ENCODE data around the gene CDKAL1.
A peak's percentile ranks its signal among the peaks of the same experiment; 100 is the strongest.
"Not testable (repeated sequence)": the region's sequence is repeated elsewhere in the genome, so short reads cannot be mapped to it uniquely, and the experiment has no call there.

Gene CDKAL1

GRCh38 chr6:21193790-21194475 is 659.7 kb downstream of the CDKAL1 start:
- DNase-seq: no peak

- not testable (repeated sequence) for DNase-seq
Measured at GRCh38 chr6:21195301-21195700, 661.0 kb downstream of the CDKAL1 start.

- no peak for DNase-seq
Measured at GRCh38 chr6:21198032-21198640, 663.9 kb downstream of the CDKAL1 start.

GRCh38 chr6:21199262-21199661 is 665.0 kb downstream of the CDKAL1 start:
- DNase-seq: no peak

- no peak for DNase-seq
Measured at GRCh38 chr6:21200134-21200870, 666.0 kb downstream of the CDKAL1 start.

- DNase-seq: peak; percentile 13
Measured at GRCh38 chr6:21201187-21201586, 666.9 kb downstream of the CDKAL1 start.

- peak; percentile 85 for DNase-seq
Measured at GRCh38 chr6:21201637-21202350, 667.5 kb downstream of the CDKAL1 start.

GRCh38 chr6:21202521-21202920 is 668.3 kb downstream of the CDKAL1 start:
- no peak for DNase-seq

GRCh38 chr6:21204951-21205350 is 670.7 kb downstream of the CDKAL1 start:
- no peak for DNase-seq

- no peak for DNase-seq
Measured at GRCh38 chr6:21208081-21208795, 674.0 kb downstream of the CDKAL1 start.

GRCh38 chr6:21208796-21209186 is 674.5 kb downstream of the CDKAL1 start:
- DNase-seq: no peak

GRCh38 chr6:21213492-21213891 is 679.2 kb downstream of the CDKAL1 start:
- no peak for DNase-seq

- DNase-seq: no peak
Measured at GRCh38 chr6:21214738-21215448, 680.6 kb downstream of the CDKAL1 start.

GRCh38 chr6:21219241-21219640 is 685.0 kb downstream of the CDKAL1 start:
- no peak for DNase-seq

- no peak for DNase-seq
Measured at GRCh38 chr6:21219856-21220255, 685.6 kb downstream of the CDKAL1 start.

GRCh38 chr6:21220271-21220987 is 686.2 kb downstream of the CDKAL1 start:
- no peak for DNase-seq

GRCh38 chr6:21222656-21223055 is 688.4 kb downstream of the CDKAL1 start:
- DNase-seq: no peak

GRCh38 chr6:21225912-21226311 is 691.7 kb downstream of the CDKAL1 start:
- no peak for DNase-seq

GRCh38 chr6:21227486-21227885 is 693.2 kb downstream of the CDKAL1 start:
- no peak for DNase-seq

- no peak for DNase-seq
Measured at GRCh38 chr6:21228411-21228810, 694.2 kb downstream of the CDKAL1 start.

- no peak for DNase-seq
Measured at GRCh38 chr6:21228876-21229460, 694.7 kb downstream of the CDKAL1 start.

All from NCI-H187 treated with DMSO at 0.1 percent for 48 hours (cell line).